ENCODE measurements around the gene IGLON5.

- TF ChIP-seq CTCF (IDR thresholded peaks at IDR 0.05), result peak in 2 of 7 experiments; percentile 43 to 57
- peak in 1 of 3 donors; percentile 17 for TF ChIP-seq POLR2A (IDR thresholded peaks at IDR 0.05)
These were observed 28.5 kb downstream of the IGLON5 start for GRCh38 chr19:51339687-51340656.

Data from body of pancreas (tissue), 4 donors.